Measurements from ENCODE around the gene ZNF202. TPM values are rescaled to one million over a fixed set of nuclear protein-coding genes. Genes with fewer than 3 reads are reported as not detected.

ZNF202 gene
- total and polyA plus RNA-seq, 2 of the 13 experiments (the other 11 are each of a cell fraction or from before 2014, with no cell fraction given): 7.7 to 7.9 TPM

GRCh38 chr11:123684601-123685000 lies 56.9 kb downstream of the ZNF202 start:
- H3K9ac ChIP-seq (ENCODE audit: insufficient read depth, low read depth, low read length): no peak overlapping the region
- intact Hi-C loops (cut with micrococcal nuclease; ENCODE audit: unreplicated experiment): no loop called here
- no peaks in the 10 kb centered on the region for H4K20me1 ChIP-seq (ENCODE audit: insufficient read depth, low read length)
- H3K4me3 ChIP-seq (replicated peaks in 1 of 3; ENCODE audit: insufficient read depth in 1 of 3, low read depth in 2 of 3, low read length in 3 of 3): no peak overlapping the region
- ATAC-seq: no peak
- no peaks in the 10 kb centered on the region for H3K36me3 ChIP-seq (replicated peaks in 1 of 2; ENCODE audit: control insufficient read depth in 1 of 2, insufficient read depth in 2 of 2, low read length in 2 of 2)
- TF ChIP-seq TERF1 (CRISPR knock-in tag; IDR thresholded peaks at IDR 0.05) (no peak), ZFP82 (CRISPR knock-in tag; IDR thresholded peaks at IDR 0.05; ENCODE audit: borderline replicate concordance) (no peak), MXD3 (CRISPR knock-in tag; IDR thresholded peaks at IDR 0.05) (no peak), NR2F6 (IDR thresholded peaks at IDR 0.05) (no peak), NR2F6 (CRISPR knock-in tag; IDR thresholded peaks at IDR 0.05) (no peak), ZNF784 (CRISPR knock-in tag; IDR thresholded peaks at IDR 0.05; ENCODE audit: borderline replicate concordance) (no peak), AKNA (CRISPR knock-in tag; IDR thresholded peaks at IDR 0.05; ENCODE audit: borderline replicate concordance) (no peak), ZNF572 (CRISPR knock-in tag; IDR thresholded peaks at IDR 0.05) (no peak), KDM6A (CRISPR knock-in tag; IDR thresholded peaks at IDR 0.05; ENCODE audit: low read depth) (no peak), ZNF577 (CRISPR knock-in tag; IDR thresholded peaks at IDR 0.05; ENCODE audit: borderline replicate concordance, low read depth) (no peak), SOX5 (CRISPR knock-in tag; IDR thresholded peaks at IDR 0.05; ENCODE audit: borderline replicate concordance) (no peak), RNF219 (CRISPR knock-in tag; IDR thresholded peaks at IDR 0.05) (no peak), ZMYM2 (CRISPR knock-in tag; IDR thresholded peaks at IDR 0.05) (no peak), ZNF253 (CRISPR knock-in tag; IDR thresholded peaks at IDR 0.05; ENCODE audit: borderline replicate concordance) (no peak), JDP2 (CRISPR knock-in tag; IDR thresholded peaks at IDR 0.05; ENCODE audit: borderline replicate concordance) (no peak), LCORL (IDR thresholded peaks at IDR 0.05) (no peak), LCORL (CRISPR knock-in tag; IDR thresholded peaks at IDR 0.05) (no peak)
- no TSS peak for BruUV-seq (replicated peaks)
- 24% methylated on average over 6 of the region's 6 CpGs for whole genome bisulfite sequencing (ENCODE audit: low lambda C conversion rate)
- ChIA-PET POLR2A (no interaction called here), CTCF (ENCODE audit: low intra/inter-chr PET ratio, low total read pairs) (no interaction called here)
- H3K79me2 ChIP-seq (ENCODE audit: insufficient read depth, low read length): no peaks in the 10 kb centered on the region
- H2AFZ ChIP-seq (ENCODE audit: low read length): no peak overlapping the region
- H3K4me2 ChIP-seq (ENCODE audit: low read depth, low read length): no peak overlapping the region
- H3K4me1 ChIP-seq (ENCODE audit: insufficient read depth, low read length): no peaks in the 10 kb centered on the region
- no peak for DNase-seq (ENCODE audit: low spot score)
- in situ Hi-C loops (cut with HindIII; ENCODE audit: extremely low pct_ligation_motif_present, low pct_unique_long_range_greater_than_20kb): no loop called here
- peaks cover 0 to 4% of the 10 kb centered on the region in 2 experiments; a peak in 1 of 5 replicates for H3K27me3 ChIP-seq (ENCODE audit: control insufficient read depth in 1 of 2, insufficient read depth in 2 of 2, low read length in 2 of 2)
- H3K27ac ChIP-seq (ENCODE audit: extremely low read length, insufficient read depth, low read length): no peak overlapping the region
- no peak for FAIRE-seq
- H3K9me3 ChIP-seq (ENCODE audit: low read length): no peaks in the 10 kb centered on the region
